Lower lobe of right lung (tissue), 2 donors: Measurements from ENCODE around the gene ITSN1. TPM values are rescaled to one million over a fixed set of nuclear protein-coding genes. Genes with fewer than 3 reads are reported as not detected.

ENCODE experiments used
- ATAC-seq, 2 donors: fragments of 200-7000 bp; cut with Tn5 transposase; one replicate each; pipeline ENCODE4 v1.9.1; 2020 to 2022; ENCODE audit warnings: mild to moderate bottlenecking in 2 of 2, moderate library complexity in 2 of 2
- DNase-seq: peaks from one replicate; pipeline ENCODE4 v3.0.0-alpha.2; 2020
- H3K27ac ChIP-seq: fragments of 200-600 bp; one replicate; pipeline ENCODE4 v1.8.0; 2022
- H3K27me3 ChIP-seq: fragments of 200-600 bp; one replicate; pipeline ENCODE4 v1.8.0; 2022; ENCODE audit warnings: low read depth
- H3K36me3 ChIP-seq: fragments of 200-600 bp; one replicate; pipeline ENCODE4 v1.8.0; 2022; ENCODE audit warnings: mild to moderate bottlenecking
- H3K4me1 ChIP-seq: fragments of 200-600 bp; one replicate; pipeline ENCODE4 v1.8.0; 2022
- H3K4me3 ChIP-seq: fragments of 200-600 bp; one replicate; pipeline ENCODE4 v1.8.0; 2022; ENCODE audit warnings: mild to moderate bottlenecking
- H3K9me3 ChIP-seq: fragments of 200-600 bp; one replicate; pipeline ENCODE4 v1.8.0; 2022
- CTCF ChIP-seq: fragments of 200-600 bp; IDR thresholded peaks from one replicate; pipeline ENCODE4 v1.8.0; 2022; ENCODE audit warnings: antibody characterized with exemption, mild to moderate bottlenecking
- intact Hi-C: fragments of 100-400 bp; cut with DNase I; formaldehyde crosslinking; loops from one replicate; pipeline ENCODE4 v1.11.0; 2022
- total RNA-seq: library from RNA; stranded (reverse); fragmentation: NEBNext Ultra II Directional; extraction: Animal tissue kit (Norgen Biotek cat#: 25700); gene quantifications from one replicate; pipeline ENCODE4 v1.2.1, GENCODE V29; 2021
- donor health status: DM: no; HTN: yes; CAD: no; lungs with severe emphysema.

Gene ITSN1
- total RNA-seq, 1 donor from 2014 or later, result 31.4 TPM

DNA sequence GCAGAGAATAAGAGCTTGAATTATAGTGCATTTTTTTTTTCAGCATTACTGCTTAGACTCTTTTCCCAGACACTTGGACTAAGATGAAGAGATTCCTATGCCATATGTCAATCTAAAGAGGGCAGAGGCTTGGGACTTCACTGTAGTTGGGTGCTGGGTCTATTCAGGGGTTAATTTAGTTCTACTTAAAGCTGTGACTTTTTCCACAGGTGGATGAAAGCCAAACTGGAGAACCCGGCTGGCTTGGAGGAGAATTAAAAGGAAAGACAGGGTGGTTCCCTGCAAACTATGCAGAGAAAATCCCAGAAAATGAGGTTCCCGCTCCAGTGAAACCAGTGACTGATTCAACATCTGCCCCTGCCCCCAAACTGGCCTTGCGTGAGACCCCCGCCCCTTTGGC, 168.5 kb downstream of the ITSN1 start:
- H3K4me1 ChIP-seq, result peaks cover 22% of the 10 kb centered on the region
- DNase-seq (no peak), ATAC-seq (no peak)
- intact Hi-C loops, result no loop called here
- H3K4me3 ChIP-seq, result no peak overlapping the region
- no peaks in the 10 kb centered on the region for H3K9me3 ChIP-seq
- no peaks in the 10 kb centered on the region for H3K27me3 ChIP-seq
- peaks cover 16% of the 10 kb centered on the region for H3K36me3 ChIP-seq
- no peak for TF ChIP-seq CTCF
- peak overlapping the region; percentile 31 for H3K27ac ChIP-seq

GRCh38 chr21:33811167-33812010, 169.1 kb downstream of the ITSN1 start:
- TF ChIP-seq CTCF, result no peak
- intact Hi-C loops, result no loop called here
- no peak for DNase-seq

DNA sequence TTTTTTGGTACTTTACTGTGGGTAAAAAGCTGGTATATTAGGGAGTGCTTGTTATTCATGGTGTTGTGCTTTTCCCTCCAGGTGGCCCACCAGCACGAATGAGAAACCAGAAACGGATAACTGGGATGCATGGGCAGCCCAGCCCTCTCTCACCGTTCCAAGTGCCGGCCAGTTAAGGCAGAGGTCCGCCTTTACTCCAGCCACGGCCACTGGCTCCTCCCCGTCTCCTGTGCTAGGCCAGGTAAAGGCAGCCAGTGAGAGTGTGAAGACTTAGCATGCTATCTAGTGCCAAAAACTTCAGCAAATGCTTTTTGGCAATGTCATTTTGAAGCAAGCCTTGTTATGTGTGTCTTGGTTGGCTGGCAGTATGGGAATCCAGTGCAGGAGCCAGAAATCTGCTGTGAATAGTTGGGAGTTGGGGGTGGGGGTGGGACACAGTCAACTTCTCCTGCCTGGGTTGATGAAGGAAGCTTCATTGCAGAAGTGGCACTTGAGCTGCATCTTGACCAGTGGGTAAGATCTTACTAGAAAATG, 171.6 kb downstream of the ITSN1 start:
- TF ChIP-seq CTCF, result no peak
- intact Hi-C loops, result no loop called here

More at GRCh38 chr21:33811167-33812010, 169.1 kb downstream of the ITSN1 start:
- Histone ChIP-seq H3K27me3 (no peaks in the 10 kb centered on the region), H3K4me3 (no peak overlapping the region), H3K27ac (peak overlapping the region; percentile 31), H3K4me1 (peaks cover 22% of the 10 kb centered on the region), H3K9me3 (no peaks in the 10 kb centered on the region), H3K36me3 (peaks cover 19% of the 10 kb centered on the region)
- ATAC-seq, result no peak

DNA sequence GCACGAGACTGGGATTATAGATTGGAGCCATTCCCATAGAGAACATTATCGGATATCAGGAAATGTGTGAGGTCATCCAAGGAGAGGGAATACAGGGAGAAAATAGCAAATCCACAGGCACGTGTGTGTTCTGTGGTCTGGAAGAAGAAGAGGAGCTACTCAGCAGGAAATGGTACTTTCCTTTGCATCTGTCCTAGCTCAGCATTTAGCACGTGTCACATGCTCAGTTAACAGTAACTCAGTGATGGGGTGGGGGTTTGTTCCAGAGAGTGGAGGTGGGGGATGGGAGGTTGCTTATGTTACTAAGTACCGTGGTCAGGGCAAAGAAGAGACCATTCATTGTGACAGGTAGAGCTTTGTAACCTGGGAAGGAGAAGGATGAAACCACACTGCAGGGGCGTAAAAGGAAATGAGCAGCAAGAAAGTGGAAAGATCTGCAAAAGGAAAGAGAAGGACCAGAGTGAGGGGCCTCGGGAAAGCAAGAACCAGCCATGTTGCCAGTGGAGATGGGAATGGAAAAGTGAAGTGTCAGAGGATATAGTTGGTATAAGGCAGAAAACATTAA, 172.9 kb downstream of the ITSN1 start:
- no peak for TF ChIP-seq CTCF
- Histone ChIP-seq H3K4me1 (peaks cover 15% of the 10 kb centered on the region), H3K36me3 (peaks cover 33% of the 10 kb centered on the region), H3K4me3 (no peak overlapping the region), H3K9me3 (no peaks in the 10 kb centered on the region), H3K27ac (no peak overlapping the region), H3K27me3 (no peaks in the 10 kb centered on the region)
- DNase-seq (no peak), ATAC-seq (no peak)
- intact Hi-C loops, result no loop called here

More for the DNA sequence above, 171.6 kb downstream of the ITSN1 start:
- Histone ChIP-seq H3K36me3 (peaks cover 28% of the 10 kb centered on the region), H3K27me3 (no peaks in the 10 kb centered on the region), H3K4me3 (no peak overlapping the region), H3K4me1 (peaks cover 22% of the 10 kb centered on the region), H3K9me3 (no peaks in the 10 kb centered on the region), H3K27ac (no peak overlapping the region)
- DNase-seq, result no peak
- no peak for ATAC-seq

DNA sequence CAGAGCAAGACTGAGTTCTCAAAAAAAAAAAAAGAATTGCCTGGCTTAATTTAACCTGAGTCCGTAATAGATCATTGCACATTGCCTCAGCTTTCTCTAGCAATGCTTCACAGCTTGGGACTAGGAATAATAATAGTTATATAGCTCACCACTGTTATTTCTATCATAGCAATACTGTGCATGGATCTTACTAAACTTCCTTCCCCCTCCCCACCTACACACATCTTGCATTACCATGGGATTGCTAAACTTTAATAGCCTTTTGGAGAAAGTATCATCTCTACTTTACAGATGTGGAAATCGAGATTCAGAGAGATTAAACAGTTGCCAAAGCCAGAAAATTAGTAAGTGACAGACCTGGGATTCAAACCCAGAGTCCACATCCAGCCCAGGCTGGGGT, 173.9 kb downstream of the ITSN1 start:
- DNase-seq, result no peak
- TF ChIP-seq CTCF, result no peak
- intact Hi-C loops, result no loop called here
- ATAC-seq, result peak; percentile 39 to 56
- H3K9me3 ChIP-seq, result no peaks in the 10 kb centered on the region
- peaks cover 9% of the 10 kb centered on the region for H3K4me1 ChIP-seq
- no peaks in the 10 kb centered on the region for H3K27me3 ChIP-seq
- H3K4me3 ChIP-seq, result no peak overlapping the region
- no peak overlapping the region for H3K27ac ChIP-seq
- peaks cover 33% of the 10 kb centered on the region for H3K36me3 ChIP-seq
